ENCODE data around the gene DNAJB6.
"Not testable (repeated sequence)": the region's sequence is repeated elsewhere in the genome, so short reads cannot be mapped to it uniquely, and the experiment has no call there.

DNAJB6 gene

DNA sequence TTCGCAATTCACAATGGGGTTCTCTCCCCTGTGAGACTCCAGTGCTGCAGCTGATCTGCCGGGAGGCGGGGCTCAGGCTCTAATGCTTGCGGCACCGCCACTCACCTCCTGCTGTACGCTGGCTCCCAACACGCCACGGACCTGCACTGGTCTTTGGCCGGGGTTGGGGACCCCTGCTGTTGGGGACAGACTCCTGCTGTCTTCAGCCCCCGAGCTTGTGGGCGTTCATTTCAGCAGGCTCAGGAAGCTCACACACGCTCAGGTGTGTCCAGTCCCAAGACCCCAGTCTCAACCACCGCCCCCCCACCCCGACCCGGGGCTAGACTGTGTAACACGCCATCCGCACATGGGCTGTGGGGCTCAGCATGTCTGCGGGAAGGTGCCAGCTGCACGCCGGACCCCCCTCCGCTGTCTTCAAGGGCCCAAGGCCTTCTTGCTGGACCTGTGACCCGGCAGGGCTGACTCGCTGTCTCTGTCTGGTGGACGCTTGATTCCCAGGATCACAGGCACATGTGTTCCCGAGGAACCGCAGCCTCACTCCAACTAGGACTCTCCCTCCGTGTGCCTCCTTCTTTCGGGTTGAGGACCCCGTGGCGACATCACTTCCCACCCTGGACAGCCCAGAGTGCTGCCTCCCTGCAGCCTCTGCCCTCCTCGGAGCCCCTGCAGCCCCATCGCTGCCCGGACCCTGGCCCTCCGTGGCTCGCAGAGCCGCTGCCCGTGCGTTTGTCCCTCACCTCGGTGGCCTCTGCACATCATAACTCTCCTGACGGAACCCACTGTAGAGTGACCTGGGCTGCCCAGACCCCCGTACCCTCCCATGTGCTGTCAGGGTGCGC is 106.4 kb downstream of the DNAJB6 start:
- no peak for DNase-seq (ENCODE audit: low spot score)

DNA sequence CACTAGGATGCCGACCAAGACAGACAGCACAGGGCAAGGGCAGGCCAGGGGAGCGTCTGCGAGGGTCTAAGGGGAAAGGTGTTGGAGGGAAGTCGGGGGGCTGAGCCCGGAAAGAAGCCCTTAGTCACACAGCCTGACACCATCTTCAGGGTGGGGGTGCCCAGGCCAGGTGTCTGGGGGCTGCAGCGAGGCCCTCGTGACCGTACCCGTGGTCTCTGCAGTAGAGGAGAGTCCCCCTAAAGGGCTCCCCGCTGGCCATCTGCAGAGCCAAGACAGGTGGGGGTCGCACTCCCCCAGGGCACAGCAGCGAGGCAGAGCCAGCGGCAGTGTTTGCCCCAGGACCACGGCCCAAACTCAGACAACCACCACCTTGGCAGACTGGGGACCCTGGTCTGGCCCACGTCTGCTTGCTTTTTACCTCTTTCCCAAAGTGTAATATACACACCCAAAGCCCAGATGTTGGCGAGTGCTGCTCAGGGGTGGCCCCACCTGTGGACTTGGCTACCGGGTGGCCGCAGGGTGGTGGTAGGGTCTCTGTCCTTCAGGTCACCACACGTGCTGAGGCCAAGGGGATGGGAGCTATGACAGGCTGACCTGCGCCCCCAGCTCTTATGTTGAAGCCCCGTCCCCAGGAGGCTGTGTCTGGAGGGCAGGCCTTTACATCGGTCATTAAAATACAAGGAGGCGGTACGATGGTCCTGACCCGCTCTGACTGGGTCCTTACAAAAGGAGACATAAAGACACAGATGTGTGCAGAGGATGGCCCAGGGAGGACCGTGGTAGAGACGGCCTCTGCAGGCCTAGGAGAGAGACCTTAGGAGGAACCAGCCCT is 107.4 kb downstream of the DNAJB6 start:
- DNase-seq (ENCODE audit: low spot score) = no peak

GRCh38 chr7:157444843-157445135 is 108.0 kb downstream of the DNAJB6 start:
- DNase-seq (ENCODE audit: low spot score) = no peak

DNA sequence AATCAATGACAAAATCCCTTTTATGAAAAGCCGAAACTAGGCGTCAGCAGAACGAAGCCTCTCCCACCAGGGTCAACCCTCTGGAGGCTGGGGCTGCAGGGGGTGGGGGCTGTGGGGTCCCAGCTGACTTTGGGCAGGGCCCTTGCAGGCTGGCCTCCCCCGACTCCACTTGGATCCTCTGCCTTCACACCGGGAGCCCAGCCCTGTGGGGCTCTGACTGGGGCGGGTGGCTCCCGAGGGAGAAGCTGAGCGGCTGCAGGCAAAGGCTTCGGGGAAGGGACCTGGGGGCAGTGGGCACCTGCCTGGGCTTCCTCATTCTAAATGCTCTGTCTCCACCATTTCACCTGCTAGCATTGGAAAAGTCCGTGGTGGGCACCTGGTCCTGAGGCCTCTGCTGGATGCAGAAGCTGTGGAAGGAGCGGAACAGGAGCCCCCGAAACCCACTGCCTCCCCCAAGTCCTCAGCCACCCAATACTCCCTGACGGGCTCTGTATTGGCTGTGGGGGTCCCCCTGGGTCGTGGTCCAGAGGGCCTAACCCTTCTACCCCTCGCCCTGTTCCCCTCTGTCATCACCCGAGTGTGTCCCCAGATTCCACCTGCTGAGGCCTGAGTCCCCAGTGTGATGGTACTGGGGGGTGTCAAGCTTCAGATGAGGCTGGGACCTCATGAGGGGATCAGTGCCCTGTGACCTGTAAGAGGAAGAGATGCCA is 108.6 kb downstream of the DNAJB6 start:
- no peak for DNase-seq (ENCODE audit: low spot score)

- no peak for DNase-seq (ENCODE audit: low spot score)
Measured at GRCh38 chr7:157445956-157446295, 109.1 kb downstream of the DNAJB6 start.

GRCh38 chr7:157446322-157446721 is 109.5 kb downstream of the DNAJB6 start:
- no peak for DNase-seq (ENCODE audit: low spot score)

GRCh38 chr7:157454003-157454402 is 117.2 kb downstream of the DNAJB6 start:
- DNase-seq (ENCODE audit: low spot score) = not testable (repeated sequence)

GRCh38 chr7:157457355-157458253 is 120.8 kb downstream of the DNAJB6 start:
- DNase-seq (ENCODE audit: low spot score) = no peak

DNA sequence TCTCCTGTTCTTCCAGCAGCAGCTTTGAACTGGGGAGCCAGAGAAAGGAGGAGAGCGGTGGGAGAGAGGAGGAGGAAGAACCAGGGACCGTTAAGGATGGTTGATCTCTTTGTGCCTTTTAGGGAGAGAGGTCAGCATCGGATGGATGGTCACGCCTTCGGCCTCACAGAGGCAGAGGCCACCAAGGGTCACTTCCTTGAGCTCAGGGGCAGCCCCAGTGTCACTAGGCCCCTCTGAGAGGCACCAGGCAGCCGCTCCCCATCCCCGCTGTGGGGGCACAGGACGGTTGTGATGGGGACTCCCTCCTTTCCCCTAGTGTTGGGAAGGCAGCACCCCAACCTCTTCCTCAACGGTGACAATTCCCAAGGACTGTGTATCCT is 121.4 kb downstream of the DNAJB6 start:
- no peak for DNase-seq (ENCODE audit: low spot score)

- no peak for DNase-seq (ENCODE audit: low spot score)
Measured at GRCh38 chr7:157459966-157460365, 123.2 kb downstream of the DNAJB6 start.

DNA sequence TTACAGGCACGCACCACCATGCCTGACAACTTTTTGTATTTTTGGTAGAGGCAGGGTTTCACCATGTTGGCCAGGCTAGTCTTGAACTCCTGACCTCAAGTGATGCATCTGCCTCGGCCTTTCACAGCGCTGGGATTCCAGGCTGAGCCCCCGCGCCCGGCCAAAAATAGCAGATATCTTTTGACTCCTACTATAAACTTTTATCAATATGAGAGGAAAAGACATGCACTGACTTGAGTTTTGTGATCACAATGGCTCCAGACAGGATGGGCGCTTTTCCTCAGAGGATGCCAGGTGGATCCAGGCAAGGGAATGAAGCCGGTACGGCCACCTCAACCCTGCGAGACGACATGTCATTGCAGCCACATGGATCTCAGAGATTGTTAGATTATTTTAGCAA is 123.9 kb downstream of the DNAJB6 start:
- DNase-seq (ENCODE audit: low spot score) = no peak

DNA sequence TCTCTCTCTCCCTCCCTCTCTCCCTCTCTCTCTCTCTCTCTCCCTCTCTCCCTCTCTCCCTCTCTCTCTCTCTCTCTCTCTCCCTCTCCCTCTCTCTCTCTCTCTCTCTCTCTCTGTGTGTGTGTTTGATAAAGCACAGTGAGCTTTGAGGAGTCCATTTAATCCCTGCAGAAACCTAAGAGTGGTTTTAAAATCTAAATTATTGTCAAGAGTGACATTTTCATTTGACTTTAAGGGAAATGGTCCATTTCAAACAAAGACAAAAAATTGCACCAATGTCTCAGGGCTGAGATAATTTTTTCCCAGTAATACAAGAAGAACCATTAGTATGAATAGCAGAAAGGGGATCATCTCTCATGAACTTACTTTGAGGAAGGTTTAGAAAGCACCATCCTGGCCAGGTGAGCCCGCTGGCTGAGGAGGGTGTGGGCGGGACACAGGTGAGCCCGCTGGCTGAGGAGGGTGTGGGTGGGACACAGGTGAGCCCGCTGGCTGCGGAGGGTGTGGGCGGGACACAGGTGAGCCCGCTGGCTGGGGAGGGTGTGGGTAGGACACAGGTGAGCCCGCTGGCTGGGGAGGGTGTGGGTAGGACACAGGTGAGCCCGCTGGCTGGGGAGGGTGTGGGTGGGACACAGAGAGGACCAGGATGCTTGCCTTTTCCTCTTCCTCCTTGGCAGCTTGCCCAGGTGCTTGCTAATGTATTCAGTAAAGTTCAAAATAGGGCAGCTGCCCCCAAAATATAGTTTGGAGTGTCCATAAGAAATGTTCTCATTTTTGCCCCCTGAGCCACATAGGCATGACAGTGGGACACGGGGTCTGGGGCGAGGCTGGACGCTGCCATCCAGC is 125.0 kb downstream of the DNAJB6 start:
- no peak for DNase-seq (ENCODE audit: low spot score)

DNA sequence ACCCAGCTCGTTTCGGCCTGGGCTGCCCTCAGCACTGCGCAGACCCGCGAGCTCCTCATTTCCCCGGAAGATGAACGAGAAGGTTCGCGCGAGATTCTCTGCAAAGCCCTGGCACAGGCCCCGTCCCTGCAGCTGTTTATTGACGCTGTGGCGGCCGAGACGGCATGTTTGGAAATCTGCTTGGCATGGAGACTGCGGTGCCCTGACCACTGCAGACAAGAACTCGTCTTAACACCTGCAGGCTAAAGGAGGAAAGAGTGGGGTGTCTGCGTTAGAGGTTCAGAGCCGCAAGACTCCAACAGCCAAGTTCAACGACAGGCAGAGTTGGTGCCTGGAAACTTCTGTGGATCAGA is 125.6 kb downstream of the DNAJB6 start:
- no peak for DNase-seq (ENCODE audit: low spot score)

GRCh38 chr7:157462840-157463239 is 126.0 kb downstream of the DNAJB6 start:
- DNase-seq (ENCODE audit: low spot score) = no peak

GRCh38 chr7:157463245-157463644 is 126.4 kb downstream of the DNAJB6 start:
- DNase-seq (ENCODE audit: low spot score) = no peak

- no peak for DNase-seq (ENCODE audit: low spot score)
Measured at GRCh38 chr7:157464111-157464970, 127.5 kb downstream of the DNAJB6 start.

DNA sequence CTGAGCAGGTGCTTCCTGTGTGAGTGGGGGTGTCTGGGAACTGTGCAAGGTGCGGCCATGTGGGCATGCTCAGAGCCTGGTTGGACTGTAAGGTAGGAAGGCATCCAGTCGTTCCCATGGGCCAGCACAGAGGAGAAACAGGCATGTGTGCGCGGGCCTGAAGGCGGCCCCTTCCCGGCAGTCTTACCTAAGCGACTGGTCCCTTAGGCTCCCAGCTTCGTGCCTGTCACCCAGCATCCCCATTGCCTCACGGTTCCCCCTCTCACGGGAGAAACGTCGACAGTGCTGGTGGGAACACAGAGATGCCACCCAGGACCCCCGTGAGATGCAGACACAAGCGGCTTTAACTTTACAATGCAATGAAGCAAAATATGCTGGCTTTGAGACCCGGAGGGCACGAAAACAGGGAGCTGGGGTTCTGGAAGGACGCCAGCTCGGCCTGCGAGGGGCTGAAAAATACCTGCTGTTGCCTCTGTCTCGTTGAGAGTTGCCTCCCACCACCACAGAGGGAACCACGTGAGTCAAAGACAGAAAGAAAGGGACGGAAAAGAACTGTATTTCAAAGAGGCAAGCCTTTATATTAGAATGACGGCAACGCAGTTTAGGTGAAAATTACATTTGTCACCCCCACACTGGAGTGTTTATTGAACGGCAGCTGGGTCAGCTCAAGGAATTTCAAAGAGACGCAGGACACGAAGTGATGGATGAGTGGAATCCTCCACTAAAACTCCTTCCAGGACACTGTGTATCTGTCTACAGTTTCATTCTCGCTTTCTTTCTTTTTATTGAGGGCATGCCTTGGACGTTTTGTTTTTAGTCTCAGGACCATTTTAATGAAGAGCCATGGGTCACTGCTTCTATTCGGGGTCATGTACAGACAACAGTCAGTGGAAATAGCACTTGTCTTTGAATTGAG is 128.4 kb downstream of the DNAJB6 start:
- no peak for DNase-seq (ENCODE audit: low spot score)

GRCh38 chr7:157465891-157466866 is 129.4 kb downstream of the DNAJB6 start:
- DNase-seq (ENCODE audit: low spot score) = no peak
